Amniotic stem cell (primary cell): ENCODE data around the gene GALNT17.
"Not testable (repeated sequence)": the region's sequence is repeated elsewhere in the genome, so short reads cannot be mapped to it uniquely, and the experiment has no call there.

Experiments used
- DNase-seq: peaks from one replicate; lab custom pipeline; 2025; lab: John Stamatoyannopoulos, UW

The GALNT17 gene

DNA sequence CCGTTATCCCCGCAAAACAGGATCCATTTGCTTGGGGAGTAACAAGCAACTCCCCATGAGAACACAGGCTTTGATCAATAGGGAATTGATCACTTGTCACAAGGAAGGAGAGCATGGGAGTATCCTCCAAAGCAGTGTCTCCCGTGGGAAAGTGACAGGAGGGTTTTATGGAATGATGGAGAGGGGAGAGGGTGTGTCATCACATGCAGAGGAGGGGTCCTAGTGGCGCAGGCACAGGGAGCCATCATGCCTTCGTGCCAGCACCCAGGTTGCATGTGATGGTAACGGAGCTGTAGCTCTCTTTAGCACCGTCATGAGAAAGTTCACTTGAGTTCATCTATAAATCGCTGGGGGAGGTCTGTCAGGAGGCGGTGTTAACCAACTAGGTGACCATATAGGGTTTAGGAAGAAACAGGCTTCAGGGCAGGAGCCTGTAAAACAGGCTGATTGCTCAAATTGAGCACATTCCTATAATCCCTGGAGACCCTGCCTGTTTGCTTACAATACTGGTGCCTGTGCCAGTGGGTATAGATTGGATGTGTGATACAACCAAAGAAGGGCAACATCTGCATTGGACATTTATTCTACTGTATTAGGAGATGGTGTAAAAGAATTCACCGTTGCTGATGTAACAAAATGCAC is 428.5 kb downstream of the GALNT17 start:
- no peak for DNase-seq

DNA sequence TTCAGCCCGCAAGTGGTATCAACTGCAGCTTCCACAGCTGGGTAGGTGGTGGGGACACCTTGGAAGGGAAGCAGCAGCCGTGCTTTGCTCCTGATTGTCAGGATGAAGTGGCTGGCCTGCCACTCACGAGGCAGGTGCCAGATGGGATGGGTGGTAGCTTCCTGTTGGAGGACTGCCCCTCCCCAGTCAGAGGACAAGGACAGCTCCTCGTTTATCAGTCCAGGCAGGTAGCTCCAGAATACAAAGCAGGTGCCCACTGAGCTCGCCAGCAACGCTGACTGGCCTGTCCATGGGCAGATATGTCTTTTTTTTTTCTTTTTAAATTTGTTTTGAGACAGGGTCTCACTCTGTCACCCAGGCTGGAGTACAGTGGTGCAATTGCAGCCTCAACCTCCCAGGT is 431.3 kb downstream of the GALNT17 start:
- DNase-seq, result no peak

DNA sequence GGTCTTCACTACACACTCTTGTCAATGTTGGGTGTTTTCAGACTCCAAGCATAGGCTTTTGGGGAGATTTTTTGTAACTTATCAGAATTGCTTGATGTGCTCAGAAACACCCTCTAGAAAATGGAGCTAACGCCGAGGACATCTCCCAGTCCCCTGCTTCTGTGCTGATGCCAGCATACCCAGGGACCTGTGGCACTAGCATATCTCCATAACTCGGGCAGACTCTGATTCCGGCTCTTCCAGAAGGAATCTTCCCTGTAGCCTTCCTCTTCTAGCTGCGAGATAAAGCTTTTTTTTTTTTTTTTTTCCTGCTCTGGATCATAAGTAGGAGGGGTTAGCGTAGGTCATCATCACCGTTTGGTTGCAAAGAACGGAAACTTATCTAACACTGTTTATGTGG is 434.4 kb downstream of the GALNT17 start:
- DNase-seq, result no peak

DNA sequence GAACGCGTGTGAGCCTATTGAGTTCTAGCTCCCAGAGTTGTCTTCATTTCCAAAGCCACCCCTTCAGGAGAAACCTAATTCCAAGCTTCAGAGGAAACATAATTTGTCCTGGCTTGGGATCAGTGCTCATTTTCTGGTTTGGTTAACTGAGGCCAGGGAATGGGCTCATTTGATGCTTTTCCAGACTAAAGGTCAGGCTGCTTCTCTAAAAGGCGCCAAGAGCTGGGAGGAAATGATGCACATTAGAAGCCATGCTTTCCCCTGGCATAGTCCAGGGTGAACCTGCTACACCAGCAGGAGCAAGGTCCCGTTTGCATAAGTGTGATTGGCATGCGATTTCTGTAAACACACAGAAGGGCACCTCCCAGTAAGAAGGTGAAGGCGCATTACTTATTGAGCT is 435.0 kb downstream of the GALNT17 start:
- no peak for DNase-seq

DNA sequence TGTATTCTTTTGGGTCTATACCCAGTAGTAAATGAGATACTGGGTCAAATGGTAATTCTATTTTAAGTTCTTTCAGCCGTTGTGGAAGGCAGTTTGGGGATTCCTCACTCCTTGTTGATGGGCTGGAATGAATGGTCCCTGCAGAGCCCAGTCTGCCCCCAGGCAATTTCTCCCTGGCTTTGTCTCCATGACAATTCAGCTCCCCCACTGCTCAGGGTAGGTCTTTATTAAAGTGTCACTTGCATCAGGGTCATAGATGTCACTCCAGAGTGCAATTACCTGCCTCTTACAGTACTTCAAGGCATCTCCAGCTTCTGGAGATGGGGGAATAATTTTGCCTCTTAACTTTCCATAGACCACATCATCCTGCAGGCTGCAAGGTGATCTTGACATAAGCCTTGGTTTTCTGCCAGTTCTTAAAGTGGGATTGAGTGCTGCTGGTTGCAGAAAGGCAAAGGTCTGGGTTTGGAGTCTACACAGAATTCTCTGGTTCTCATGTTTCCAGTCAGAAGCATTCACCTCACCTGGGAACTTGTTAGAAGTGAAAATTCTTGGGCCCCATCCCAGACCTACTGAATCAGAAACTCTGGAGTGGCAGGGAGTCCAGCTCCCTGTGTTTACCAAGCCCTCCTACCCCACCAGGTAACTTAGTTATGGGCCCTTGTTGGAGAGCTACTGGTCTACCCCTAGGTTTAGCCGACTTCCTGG is 442.4 kb downstream of the GALNT17 start:
- no peak for DNase-seq

DNA sequence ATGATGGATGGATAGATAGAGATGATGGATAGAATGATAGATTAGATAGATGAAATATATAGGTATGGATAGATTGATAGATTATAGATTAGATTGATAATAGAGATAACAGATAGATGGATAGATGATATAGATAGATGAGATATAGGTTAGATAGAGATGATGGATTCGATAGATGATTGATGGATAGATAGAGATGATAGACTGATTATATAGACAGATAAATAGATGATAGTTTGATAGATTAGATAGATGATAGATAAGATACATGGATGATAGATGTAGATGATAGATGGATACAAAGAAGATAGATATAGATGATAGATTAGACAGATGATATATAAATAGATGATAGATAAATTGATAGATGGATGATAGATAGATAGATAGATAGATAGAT is 448.1 kb downstream of the GALNT17 start:
- DNase-seq, result no peak

DNA sequence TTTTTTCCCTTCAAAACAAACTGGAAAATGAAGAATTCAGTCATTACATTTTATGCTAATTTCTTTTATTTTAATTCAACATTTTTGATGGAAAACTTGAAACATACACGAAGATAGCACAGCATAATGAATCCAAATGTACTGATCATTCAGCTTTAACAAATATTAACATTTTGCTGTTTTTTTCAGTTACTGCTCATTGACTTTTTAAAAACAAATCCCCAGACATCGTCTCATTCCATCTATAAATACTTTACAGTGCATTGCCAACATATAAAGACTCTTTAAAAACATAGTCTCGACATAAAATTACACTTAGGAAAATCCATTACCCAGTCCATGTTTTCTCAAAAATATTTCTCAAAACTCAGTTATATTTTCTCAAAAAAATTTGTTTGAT is 452.3 kb downstream of the GALNT17 start:
- DNase-seq, result no peak

DNA sequence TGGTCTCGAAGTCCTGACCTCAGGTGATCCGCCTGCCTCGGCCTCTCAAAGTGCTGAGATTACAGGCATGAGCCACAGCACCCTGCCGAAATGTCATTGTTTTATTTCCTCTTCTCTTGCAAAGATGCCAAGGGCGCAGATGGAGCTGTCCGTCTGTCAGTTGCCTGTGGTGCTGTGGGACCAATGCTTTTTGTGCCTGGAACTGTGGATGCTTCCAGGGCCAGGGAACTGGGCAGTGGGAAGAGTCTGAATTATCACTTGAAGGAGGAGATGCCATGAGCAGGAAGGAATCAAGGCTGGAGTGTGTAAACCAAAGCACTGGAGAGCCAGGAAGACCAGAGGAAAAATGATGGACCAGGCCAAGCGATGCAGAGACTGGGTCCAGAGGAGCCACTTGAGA is 459.9 kb downstream of the GALNT17 start:
- no peak for DNase-seq

DNA sequence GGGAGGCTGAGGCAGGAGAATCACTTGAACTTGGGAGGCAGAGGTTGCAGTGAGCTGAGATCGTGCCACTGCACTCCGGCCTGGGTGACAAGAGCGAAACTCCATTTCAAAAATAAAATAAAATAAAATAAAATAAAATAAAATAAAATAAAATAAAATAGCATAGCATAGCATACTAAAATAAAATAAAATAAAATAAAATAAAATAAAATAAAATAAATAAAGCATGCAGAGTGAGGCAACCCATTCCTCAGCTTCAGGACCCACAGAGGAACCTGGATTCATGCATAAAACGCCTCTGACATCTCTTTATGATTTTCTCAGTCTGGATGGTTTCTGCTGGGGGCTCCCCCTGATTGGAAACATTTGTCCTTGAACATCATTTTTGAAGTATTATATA is 460.4 kb downstream of the GALNT17 start:
- DNase-seq, result not testable (repeated sequence)

DNA sequence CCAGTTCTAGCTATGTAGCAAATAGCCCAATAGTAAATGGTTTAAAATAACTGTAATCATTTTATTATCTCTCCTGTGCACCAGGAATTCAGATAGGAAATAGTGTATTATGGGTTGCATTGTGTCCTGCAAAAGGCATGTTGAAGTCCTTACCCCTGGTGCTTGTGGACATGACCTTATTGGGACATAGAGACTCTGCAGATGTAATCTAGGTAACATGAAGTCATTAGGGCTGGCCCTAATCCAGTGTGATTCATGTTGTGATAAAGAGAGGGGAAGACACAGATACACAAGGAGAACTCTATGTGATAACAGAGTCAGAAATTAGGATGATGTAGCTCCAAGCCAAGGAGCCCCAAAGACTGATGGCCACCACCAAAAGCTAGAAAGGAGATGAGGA is 462.8 kb downstream of the GALNT17 start:
- DNase-seq, result no peak

DNA sequence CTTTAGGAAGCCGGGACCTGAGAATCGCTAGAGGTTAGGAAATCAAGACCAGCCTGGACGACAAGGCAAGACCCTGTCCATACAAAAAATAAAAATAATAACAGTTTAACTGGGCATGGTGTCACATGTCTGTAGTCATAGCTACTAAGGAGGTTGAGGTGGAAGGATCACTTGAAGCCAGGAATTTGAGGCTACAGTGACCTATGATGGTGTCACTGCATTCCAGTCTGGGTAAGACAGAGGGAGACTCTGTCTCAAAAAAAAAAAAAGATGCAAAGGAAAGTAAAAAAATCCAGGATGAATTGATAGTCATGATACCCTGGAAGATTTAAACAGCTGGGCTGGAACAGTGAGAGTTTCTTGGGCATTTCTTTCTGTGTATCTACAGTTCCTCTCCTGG is 463.2 kb downstream of the GALNT17 start:
- no peak for DNase-seq

DNA sequence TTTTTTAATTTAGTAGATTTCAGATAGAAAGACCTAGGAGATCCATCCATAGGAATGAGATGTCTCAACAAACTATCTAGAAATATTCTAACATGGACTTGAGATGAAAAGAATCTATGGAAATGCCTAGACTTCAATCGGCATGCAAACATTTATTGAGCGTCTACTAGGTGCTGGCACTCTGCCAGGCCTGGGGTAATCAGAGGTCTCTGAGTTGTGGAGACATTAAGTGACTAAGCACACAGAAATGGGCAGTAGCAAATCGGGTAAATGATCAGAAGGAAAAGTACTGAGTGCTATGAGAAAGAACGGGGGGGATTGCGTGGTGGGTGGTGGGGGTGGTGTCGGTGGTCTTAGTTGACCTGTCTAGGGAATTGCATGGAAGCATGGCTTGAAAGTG is 466.6 kb downstream of the GALNT17 start:
- no peak for DNase-seq

DNA sequence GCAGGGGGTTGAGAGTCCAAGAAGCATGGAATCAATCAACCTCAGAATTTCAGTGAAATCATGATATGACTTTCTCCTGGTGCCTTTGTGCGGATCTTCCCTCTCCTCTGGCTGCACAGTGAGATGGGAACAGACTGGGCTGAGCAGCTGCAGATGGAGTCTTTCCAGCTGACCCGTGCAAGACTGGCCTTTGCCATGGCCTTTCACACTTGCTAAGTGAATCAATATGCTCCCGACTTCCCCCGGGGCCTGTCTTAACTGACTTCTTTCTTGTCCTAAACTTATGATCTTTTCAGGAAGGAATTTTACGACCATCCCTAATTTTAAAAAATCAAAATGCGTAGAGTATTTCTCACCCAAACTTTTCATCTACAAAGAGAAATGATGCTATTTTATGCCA is 469.9 kb downstream of the GALNT17 start:
- DNase-seq, result no peak

DNA sequence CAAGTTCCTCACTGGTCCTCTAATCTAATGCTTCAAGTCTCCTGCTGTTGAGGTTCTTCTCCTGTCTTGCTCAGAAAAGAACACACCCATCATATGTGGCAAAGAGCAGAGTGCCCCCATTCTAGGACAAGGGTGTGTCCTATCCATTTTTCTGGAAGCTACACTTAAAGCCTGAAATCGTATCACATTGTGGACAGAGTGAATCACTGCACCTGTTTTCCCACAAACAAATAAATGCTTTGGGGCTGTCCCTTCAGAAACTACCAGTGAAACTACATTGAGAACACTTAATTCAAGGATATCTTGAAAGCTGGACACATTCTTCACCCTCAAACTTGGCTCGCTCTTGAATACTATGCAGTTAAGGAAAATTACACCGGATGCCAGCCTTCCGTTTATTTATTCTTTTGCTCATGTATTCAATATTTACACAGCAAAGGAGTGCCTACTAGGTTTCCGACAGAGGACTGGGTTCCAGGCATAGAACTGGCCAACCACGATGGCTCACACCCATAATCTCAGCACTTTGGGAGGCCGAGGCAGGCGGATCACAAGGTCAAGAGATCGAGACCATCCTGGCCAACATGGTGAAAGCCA is 473.0 kb downstream of the GALNT17 start:
- DNase-seq, result no peak

DNA sequence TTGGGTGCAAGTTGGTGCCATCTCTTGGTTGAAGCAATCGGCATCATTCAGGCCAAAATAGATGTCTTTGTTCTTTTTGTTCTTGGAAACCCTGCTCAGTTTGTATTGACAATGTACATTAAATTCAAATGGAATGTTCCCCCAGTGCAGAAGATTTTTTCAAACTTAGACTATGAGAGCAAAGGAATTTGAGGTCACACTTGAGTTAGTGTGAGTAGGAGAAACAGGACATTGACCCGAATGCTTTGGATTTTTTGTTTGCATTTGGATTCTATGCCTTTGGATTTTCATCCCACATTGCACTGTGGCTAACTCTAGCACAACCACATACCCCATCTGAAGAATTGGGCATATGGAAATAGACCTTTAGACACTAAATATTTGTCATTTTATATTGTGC is 480.0 kb downstream of the GALNT17 start:
- no peak for DNase-seq

DNA sequence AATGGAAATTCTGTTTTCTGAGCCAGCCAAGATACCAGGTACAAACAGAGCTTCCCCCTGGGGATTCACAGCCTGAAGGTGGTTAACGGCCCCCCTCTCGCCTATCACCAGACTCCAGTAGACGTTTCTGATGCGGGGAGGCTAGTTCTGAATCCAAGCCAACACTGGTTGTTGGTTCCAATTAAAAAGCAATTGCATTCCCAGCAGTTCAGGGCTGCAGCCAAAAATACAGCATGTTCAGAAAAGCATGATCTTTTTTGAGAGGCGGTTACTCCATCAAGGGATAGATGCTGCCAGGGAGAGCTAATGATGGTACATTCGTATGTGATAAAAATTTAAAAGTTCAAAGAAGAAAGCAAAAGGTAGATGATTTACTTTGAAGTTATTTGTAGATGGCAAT is 481.0 kb downstream of the GALNT17 start:
- no peak for DNase-seq

DNA sequence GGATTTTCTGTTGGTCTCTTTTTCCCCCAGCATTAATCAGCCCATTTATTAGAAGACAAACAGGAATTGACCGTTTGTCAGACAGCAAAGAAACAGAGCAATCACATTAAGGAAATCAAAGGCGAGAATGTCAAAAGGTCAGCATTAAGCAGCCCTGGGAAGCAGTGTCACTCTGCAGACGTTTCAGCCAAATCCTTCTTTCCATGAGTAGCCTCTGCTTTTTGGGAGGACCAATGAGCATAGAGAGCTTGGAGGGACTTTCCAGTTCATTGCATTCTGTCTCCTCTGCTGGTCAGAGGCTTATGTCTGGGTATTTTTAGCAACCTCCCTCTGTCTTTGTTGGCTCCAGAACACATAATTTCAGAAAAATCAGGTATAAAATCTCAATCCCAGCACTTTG is 481.4 kb downstream of the GALNT17 start:
- no peak for DNase-seq

DNA sequence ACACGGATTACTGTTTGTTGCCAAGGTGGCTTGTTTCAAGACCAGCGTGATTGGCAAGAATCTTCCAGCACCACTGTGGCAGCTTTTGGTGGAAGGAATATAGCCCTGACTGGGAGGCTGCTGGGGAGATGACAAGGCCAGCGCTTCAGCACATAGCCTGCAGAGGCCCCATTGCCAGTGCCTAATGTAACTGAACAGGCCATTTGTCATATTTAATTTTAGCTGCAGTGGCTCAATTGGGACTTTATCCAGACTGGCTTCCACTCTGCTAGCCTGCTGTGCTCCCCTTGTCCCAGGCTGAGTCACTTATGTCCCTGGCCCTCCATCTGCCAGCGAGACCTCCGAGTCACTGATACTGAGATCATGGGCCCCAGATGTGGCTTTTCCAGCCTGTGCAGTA is 483.1 kb downstream of the GALNT17 start:
- DNase-seq, result no peak

DNA sequence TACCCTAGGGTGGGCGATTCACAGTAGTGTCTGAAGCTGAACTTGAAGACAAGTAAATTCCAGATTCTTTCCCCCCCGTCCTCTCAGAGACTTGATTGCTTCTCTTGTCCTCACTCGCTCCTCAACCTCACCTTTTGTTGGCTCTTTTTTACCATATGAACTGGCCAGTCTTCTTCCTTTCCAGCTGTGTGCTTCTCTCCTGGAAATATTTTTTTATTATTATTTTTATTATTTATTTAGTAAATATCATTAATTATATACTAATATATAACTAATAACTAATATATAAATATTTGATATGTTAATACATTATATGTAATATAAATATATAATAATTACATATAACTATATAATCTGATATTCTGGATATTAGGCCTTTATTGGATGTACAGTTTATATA is 484.3 kb downstream of the GALNT17 start:
- DNase-seq, result no peak

DNA sequence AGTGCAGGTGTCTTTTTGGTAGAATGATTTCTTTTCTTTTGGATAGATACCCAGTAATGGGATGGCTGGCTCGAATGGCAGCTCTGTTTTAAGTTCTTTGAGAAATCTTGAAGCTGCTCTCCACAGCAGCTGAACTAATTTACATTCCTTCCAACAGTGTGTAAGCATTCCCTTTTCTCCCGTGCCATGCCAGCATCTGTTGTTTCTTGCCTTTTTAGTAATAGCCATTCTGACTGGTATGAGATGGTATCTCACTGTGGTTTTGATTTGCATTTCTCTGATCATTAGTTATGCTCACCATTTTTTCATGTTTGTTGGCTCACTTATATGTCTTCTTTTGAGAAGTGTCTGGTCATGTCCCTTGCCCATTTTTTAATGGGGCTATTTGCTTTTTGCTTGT is 486.3 kb downstream of the GALNT17 start:
- no peak for DNase-seq

DNA sequence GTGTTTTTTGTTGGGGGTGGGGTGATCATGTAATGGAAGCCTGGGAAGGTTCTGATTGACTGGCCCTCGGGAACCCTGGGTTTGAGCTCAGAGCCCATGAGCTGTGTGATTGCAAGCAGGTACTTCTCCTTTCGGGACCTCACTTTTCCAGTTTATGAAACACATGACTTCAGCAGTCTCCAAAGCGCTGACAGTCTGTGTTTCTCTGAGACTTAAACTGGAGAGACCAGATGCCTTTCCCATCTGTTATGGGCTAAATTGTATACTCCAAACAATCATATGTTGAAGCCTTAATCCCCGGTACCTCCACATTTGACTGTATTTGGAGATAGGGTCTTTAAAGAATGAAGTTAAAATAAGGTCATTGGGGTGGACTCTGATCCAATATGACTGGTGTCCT is 493.6 kb downstream of the GALNT17 start:
- no peak for DNase-seq

DNA sequence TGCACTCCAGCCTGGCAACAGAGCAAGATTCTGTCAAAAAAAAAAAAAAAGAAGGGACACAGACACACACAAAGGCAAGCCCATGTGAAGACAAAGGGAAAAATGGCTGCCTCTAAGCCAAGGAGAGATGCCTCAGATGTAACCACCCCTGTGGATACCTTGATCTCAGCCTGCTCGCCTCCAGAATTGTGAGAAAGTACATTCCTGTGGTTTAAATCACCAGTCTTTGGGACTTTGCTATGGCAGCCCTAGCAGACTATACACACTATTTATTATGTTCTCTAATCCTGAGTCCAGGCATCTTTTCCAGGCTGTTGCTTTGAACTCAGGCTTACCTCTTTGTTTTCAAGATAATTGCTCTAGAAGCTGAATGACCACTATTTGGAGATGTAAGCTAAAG is 494.3 kb downstream of the GALNT17 start:
- DNase-seq, result no peak

DNA sequence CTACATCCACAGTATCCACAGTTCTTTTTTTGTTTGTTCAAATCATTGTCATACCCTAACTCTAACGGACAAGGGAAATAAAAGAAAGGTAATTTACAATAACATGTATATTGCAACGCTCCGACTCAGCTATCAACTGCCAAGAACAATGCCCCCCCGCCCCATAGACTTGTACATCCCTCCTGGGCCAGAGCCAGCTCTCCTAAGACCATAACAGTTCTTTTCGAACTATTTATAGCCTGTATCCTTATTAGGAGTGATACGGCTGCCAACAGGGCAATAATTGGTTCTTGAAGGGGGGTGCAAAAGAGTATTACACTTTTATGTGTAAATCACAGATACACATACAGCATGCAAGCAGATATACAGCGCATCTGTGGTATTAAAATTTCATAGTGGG is 495.7 kb downstream of the GALNT17 start:
- DNase-seq, result no peak

DNA sequence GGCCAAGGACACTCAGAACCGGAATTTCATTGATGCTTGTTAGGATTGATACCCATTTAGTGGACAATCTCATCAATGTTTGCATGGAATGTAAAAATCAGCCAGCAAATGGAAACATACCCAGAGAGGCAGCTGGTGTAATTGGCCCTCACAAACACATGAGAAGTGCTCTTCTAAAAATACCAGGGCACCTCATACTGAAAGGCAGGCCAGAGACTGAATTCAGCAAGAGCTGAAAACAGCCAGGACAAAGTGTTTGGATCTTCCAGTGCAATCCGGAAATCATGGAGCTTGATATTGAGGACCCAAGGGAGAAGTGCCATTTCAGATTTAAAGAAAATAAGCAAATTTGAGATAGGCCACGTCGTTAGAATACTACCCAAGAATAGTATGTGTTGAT is 498.6 kb downstream of the GALNT17 start:
- DNase-seq, result no peak
